Left lung (tissue), 10 donors: ENCODE measurements around the gene GPR176. TPM values are rescaled to one million over a fixed set of nuclear protein-coding genes. Genes with fewer than 3 reads are reported as not detected.

Source experiments
- ATAC-seq: fragments of 200-7000 bp; cut with Tn5 transposase; one replicate; pipeline ENCODE4 v1.9.1; 2020; ENCODE audit warnings: moderate library complexity
- DNase-seq, 4 donors: peaks; one replicate each; pipeline ENCODE4 v3.0.0-alpha.2; 2013 to 2020
- H3K27ac ChIP-seq, 2 donors: fragments of 200-600 bp; sonication (generic) in 1 of 2; one replicate each; pipeline versions ENCODE4 v1.5.0 to v1.8.0; 2020 to 2021
- H3K27me3 ChIP-seq, 2 donors: fragments of 200-600 bp; sonication (generic) in 1 of 2; one replicate each; pipeline versions ENCODE4 v1.5.0 to v1.8.0; 2020 to 2021
- H3K36me3 ChIP-seq, 2 donors: fragments of 200-600 bp; sonication (generic) in 1 of 2; one replicate each; pipeline versions ENCODE4 v1.5.0 to v1.8.0; 2020 to 2021
- H3K4me1 ChIP-seq, 2 donors: fragments of 200-600 bp; one replicate each; pipeline ENCODE4 v1.8.0; 2021
- H3K4me3 ChIP-seq, 2 donors: fragments of 200-600 bp; sonication (generic) in 1 of 2; one replicate each; pipeline versions ENCODE4 v1.5.0 to v1.8.0; 2020 to 2021; ENCODE audit warnings: mild to moderate bottlenecking in 1 of 2
- H3K9me3 ChIP-seq, 2 donors: fragments of 200-600 bp; sonication (generic) in 1 of 2; one replicate each; pipeline versions ENCODE4 v1.5.0 to v1.8.0; 2020 to 2021
- CTCF ChIP-seq, 2 donors: fragments of 200-600 bp; sonication (generic) in 1 of 2; IDR thresholded peaks; one replicate each; pipeline versions ENCODE4 v1.5.0 to v1.8.0; 2021; ENCODE audit warnings: antibody characterized with exemption in 2 of 2
- intact Hi-C, 2 donors: fragments of 100-400 bp; cut with DNase I; formaldehyde crosslinking; loops; one replicate each; pipeline versions ENCODE4 v1.11.2 to v1.14.2; 2022
- polyA plus RNA-seq, 6 donors: library from polyadenylated mRNA; unstranded; fragments of 120-200 nt; gene quantifications; one replicate each; pipeline ENCODE4 v1.2.1, GENCODE V29; 2013; ENCODE audit not compliant: insufficient read length in 6 of 6
- total RNA-seq, 2 donors: library from RNA; stranded (reverse); fragmentation: NEBNext Ultra II Directional; extraction: Animal tissue kit (Norgen Biotek cat#: 25700); gene quantifications; one replicate each; pipeline ENCODE4 v1.2.1, GENCODE V29; 2021
- donor health status: DM: no; HTN: yes; CAD: no.
- donor health status: DM: no; HTN: no; CAD: no.

The GPR176 gene
- total and polyA plus RNA-seq, 8 donors: 2.6 to 6.6 (median 4.0) TPM

GRCh38 chr15:39953521-39953920 is 33.5 kb upstream of the GPR176 start:
- Histone ChIP-seq H3K27me3 (no peaks in the 10 kb centered on the region), H3K4me1 (no peaks in the 10 kb centered on the region), H3K27ac (no peak overlapping the region), H3K4me3 (no peak overlapping the region), H3K36me3 (peaks cover 0 to 95% of the 10 kb centered on the region in 2 donors), H3K9me3 (no peaks in the 10 kb centered on the region)
- no peak for DNase-seq
- TF ChIP-seq CTCF (IDR thresholded peaks at IDR 0.05): no peak
- ATAC-seq: no peak
- intact Hi-C loops: no loop called here

GRCh38 chr15:39951561-39951960 is 31.5 kb upstream of the GPR176 start:
- no peak overlapping the region for H3K4me3 ChIP-seq
- DNase-seq (no peak), ATAC-seq (no peak)
- TF ChIP-seq CTCF (IDR thresholded peaks at IDR 0.05): no peak
- H3K27ac ChIP-seq: no peak overlapping the region
- H3K27me3 ChIP-seq: no peaks in the 10 kb centered on the region
- no peaks in the 10 kb centered on the region for H3K9me3 ChIP-seq
- no peaks in the 10 kb centered on the region for H3K4me1 ChIP-seq
- intact Hi-C loops: no loop called here
- H3K36me3 ChIP-seq: peaks cover 0 to 87% of the 10 kb centered on the region in 2 donors

- no peak overlapping the region for H3K27ac ChIP-seq
- no peaks in the 10 kb centered on the region for H3K4me1 ChIP-seq
- H3K27me3 ChIP-seq: no peaks in the 10 kb centered on the region
- H3K9me3 ChIP-seq: no peaks in the 10 kb centered on the region
- ATAC-seq (no peak), DNase-seq (no peak)
- no peak overlapping the region for H3K4me3 ChIP-seq
- peaks cover 0 to 87% of the 10 kb centered on the region in 2 donors for H3K36me3 ChIP-seq
- TF ChIP-seq CTCF (IDR thresholded peaks at IDR 0.05): no peak
- intact Hi-C loops: no loop called here
Observed at GRCh38 chr15:39948817-39949216, 28.8 kb upstream of the GPR176 start.

GRCh38 chr15:39947401-39948197 is 27.5 kb upstream of the GPR176 start:
- TF ChIP-seq CTCF (IDR thresholded peaks at IDR 0.05): no peak
- ATAC-seq (peak; percentile 53), DNase-seq (no peak)
- H3K27me3 ChIP-seq: no peaks in the 10 kb centered on the region
- no peaks in the 10 kb centered on the region for H3K4me1 ChIP-seq
- peaks cover 0 to 88% of the 10 kb centered on the region in 2 donors for H3K36me3 ChIP-seq
- intact Hi-C loops: no loop called here
- no peaks in the 10 kb centered on the region for H3K9me3 ChIP-seq
- H3K27ac ChIP-seq: no peak overlapping the region
- no peak overlapping the region for H3K4me3 ChIP-seq

- H3K36me3 ChIP-seq: peaks cover 0 to 88% of the 10 kb centered on the region in 2 donors
- DNase-seq (no peak), ATAC-seq (peak; percentile 72)
- intact Hi-C loops: no loop called here
- no peaks in the 10 kb centered on the region for H3K4me1 ChIP-seq
- no peak for TF ChIP-seq CTCF (IDR thresholded peaks at IDR 0.05)
- no peaks in the 10 kb centered on the region for H3K9me3 ChIP-seq
- no peaks in the 10 kb centered on the region for H3K27me3 ChIP-seq
- H3K27ac ChIP-seq: no peak overlapping the region
- H3K4me3 ChIP-seq: no peak overlapping the region
Observed at GRCh38 chr15:39946862-39947261, 26.8 kb upstream of the GPR176 start.
